ENCODE measurements around the gene ZRANB3.

GRCh38 chr2:135163306-135163705 lies 367.7 kb downstream of the ZRANB3 start:
- TF ChIP-seq CTCF (IDR thresholded peaks at IDR 0.05) (no peak), POLR2AphosphoS5 (IDR thresholded peaks at IDR 0.05) (no peak), POLR2A (IDR thresholded peaks at IDR 0.05) (no peak)
